ACC112 (cell line): ENCODE measurements around the gene TMEM212.
"Not testable (repeated sequence)": the region's sequence is repeated elsewhere in the genome, so short reads cannot be mapped to it uniquely, and the experiment has no call there.

Experiments used
- H2AFZ ChIP-seq: fragments of 200-600 bp; sonication (generic); one replicate; pipeline ENCODE4 v1.6.0; 2017; ENCODE audit warnings: antibody characterized with exemption, low read length; ENCODE audit not compliant: unreplicated experiment
- H3K27ac ChIP-seq: fragments of 200-600 bp; sonication (generic); 2 replicates; pipeline ENCODE4 v1.5.1; 2014; ENCODE audit warnings: low read depth, mild to moderate bottlenecking, antibody characterized with exemption, low read length, moderate library complexity
- H3K27me3 ChIP-seq: fragments of 200-600 bp; sonication (generic); 2 replicates; pipeline ENCODE4 v1.6.1; 2014; ENCODE audit warnings: mild to moderate bottlenecking, antibody characterized with exemption, low read length, moderate library complexity, mixed read lengths; ENCODE audit not compliant: insufficient read depth
- H3K36me3 ChIP-seq: fragments of 200-600 bp; sonication (generic); 2 replicates; pipeline ENCODE4 v1.6.1; 2016; ENCODE audit warnings: mild to moderate bottlenecking, antibody characterized with exemption, low read length, moderate library complexity, mixed read lengths; ENCODE audit not compliant: insufficient read depth
- H3K4me1 ChIP-seq: fragments of 200-600 bp; sonication (generic); one replicate; pipeline ENCODE4 v1.6.1; 2016; ENCODE audit warnings: low read length, mixed read lengths; ENCODE audit not compliant: insufficient read depth, unreplicated experiment, control insufficient read depth
- H3K4me3 ChIP-seq: fragments of 200-600 bp; sonication (generic); 2 replicates; pipeline ENCODE4 v1.5.1; 2014; ENCODE audit warnings: mild to moderate bottlenecking, low read depth, low read length
- H3K79me2 ChIP-seq: fragments of 200-600 bp; sonication (generic); one replicate; pipeline ENCODE4 v1.6.0; 2016; ENCODE audit warnings: low read length; ENCODE audit not compliant: control insufficient read depth, unreplicated experiment, insufficient read depth

TMEM212 gene

GRCh38 chr3:171890398-171890797, 47.2 kb downstream of the TMEM212 start:
- Histone ChIP-seq H3K79me2 (no peaks in the 10 kb centered on the region), H2AFZ (no peak overlapping the region)

DNA sequence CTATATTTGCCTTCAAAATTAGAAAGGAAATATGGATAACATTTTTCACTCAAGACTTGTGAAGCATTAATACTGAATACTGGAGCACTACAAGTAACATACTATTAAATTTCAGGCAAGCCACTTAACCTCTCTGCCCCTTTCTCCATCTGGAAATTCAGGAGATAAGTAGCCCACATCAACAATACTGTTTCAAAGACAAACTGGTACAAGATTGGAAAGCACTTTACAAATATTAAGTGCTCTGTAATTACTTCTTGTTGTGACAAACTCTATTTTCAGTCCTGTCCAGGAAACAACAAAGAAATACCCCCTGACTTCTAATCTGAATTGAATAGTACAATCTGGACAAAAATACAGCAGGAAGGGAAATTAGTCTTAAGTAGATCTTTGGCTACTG, 49.3 kb downstream of the TMEM212 start:
- Histone ChIP-seq H3K4me1 (no peaks in the 10 kb centered on the region), H3K4me3 (no peak overlapping the region), H2AFZ (no peak overlapping the region), H3K79me2 (no peaks in the 10 kb centered on the region), H3K27me3 (no peaks in the 10 kb centered on the region), H3K27ac (no peak overlapping the region), H3K36me3 (no peaks in the 10 kb centered on the region)

More at GRCh38 chr3:171890398-171890797, 47.2 kb downstream of the TMEM212 start:
- H3K27me3 ChIP-seq, result no peaks in the 10 kb centered on the region
- H3K4me1 ChIP-seq, result no peaks in the 10 kb centered on the region
- no peaks in the 10 kb centered on the region for H3K36me3 ChIP-seq
- no peak overlapping the region for H3K4me3 ChIP-seq
- H3K27ac ChIP-seq, result no peak overlapping the region

- H3K4me3 ChIP-seq, result no peak overlapping the region
- no peaks in the 10 kb centered on the region for H3K4me1 ChIP-seq
- no peaks in the 10 kb centered on the region for H3K27me3 ChIP-seq
- no peak overlapping the region for H3K27ac ChIP-seq
- no peak overlapping the region for H2AFZ ChIP-seq
- H3K36me3 ChIP-seq, result no peaks in the 10 kb centered on the region
- H3K79me2 ChIP-seq, result no peaks in the 10 kb centered on the region
Measured at GRCh38 chr3:171895291-171895690, 52.1 kb downstream of the TMEM212 start.

DNA sequence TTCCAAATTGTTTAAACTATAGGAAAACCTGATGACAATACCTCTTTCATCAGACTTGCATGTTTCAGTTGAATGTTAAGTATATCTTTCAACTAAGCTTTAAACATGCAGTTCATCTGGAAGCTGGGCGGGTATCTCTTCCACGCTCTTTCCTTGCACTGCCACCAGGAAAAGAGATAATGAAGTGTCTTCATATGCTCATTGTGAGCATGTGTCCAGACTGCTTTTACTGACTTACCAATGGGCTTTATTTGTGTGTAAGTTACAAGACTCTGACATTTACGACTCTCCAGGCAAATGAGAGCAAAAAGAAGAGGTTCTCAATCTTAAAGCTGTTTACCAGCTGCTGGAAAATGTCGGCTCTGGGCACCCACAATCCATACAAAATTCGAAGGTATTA, 52.8 kb downstream of the TMEM212 start:
- H3K79me2 ChIP-seq, result no peaks in the 10 kb centered on the region
- H3K27ac ChIP-seq, result no peak overlapping the region
- H3K27me3 ChIP-seq, result no peaks in the 10 kb centered on the region
- no peak overlapping the region for H3K4me3 ChIP-seq
- H2AFZ ChIP-seq, result no peak overlapping the region
- H3K36me3 ChIP-seq, result no peaks in the 10 kb centered on the region
- no peaks in the 10 kb centered on the region for H3K4me1 ChIP-seq

GRCh38 chr3:171896316-171896715, 53.2 kb downstream of the TMEM212 start:
- no peaks in the 10 kb centered on the region for H3K36me3 ChIP-seq
- H3K4me3 ChIP-seq, result no peak overlapping the region
- H3K27ac ChIP-seq, result no peak overlapping the region
- H3K27me3 ChIP-seq, result no peaks in the 10 kb centered on the region
- no peaks in the 10 kb centered on the region for H3K79me2 ChIP-seq
- no peaks in the 10 kb centered on the region for H3K4me1 ChIP-seq
- H2AFZ ChIP-seq, result no peak overlapping the region

- Histone ChIP-seq H3K79me2 (no peaks in the 10 kb centered on the region), H2AFZ (no peak overlapping the region), H3K4me3 (no peak overlapping the region), H3K27ac (no peak overlapping the region), H3K27me3 (no peaks in the 10 kb centered on the region), H3K36me3 (no peaks in the 10 kb centered on the region), H3K4me1 (no peaks in the 10 kb centered on the region)
Measured at GRCh38 chr3:171898192-171898591, 55.0 kb downstream of the TMEM212 start.

DNA sequence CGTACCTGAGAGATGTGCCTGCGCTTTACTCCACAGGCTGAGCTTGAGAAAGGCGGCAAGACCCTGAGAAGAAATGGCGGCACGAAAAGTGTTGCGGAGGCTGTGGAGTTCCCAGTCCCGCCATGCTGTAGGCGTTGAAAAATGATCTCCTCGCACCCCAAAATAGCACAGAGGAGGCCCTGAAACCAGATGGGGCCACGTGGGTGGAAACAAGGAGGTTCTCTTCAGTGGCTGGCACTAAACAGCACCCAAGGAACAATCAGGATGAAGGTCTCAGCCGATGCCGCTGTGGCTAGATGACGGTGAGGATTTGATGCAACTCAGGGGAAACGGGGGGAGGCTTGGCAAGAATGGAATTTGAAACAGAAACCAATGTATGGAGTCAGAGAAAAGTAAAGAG, 57.3 kb downstream of the TMEM212 start:
- H3K27ac ChIP-seq, result no peak overlapping the region
- no peaks in the 10 kb centered on the region for H3K27me3 ChIP-seq
- H3K4me1 ChIP-seq, result no peaks in the 10 kb centered on the region
- no peak overlapping the region for H2AFZ ChIP-seq
- no peak overlapping the region for H3K4me3 ChIP-seq
- H3K79me2 ChIP-seq, result no peaks in the 10 kb centered on the region
- no peaks in the 10 kb centered on the region for H3K36me3 ChIP-seq

DNA sequence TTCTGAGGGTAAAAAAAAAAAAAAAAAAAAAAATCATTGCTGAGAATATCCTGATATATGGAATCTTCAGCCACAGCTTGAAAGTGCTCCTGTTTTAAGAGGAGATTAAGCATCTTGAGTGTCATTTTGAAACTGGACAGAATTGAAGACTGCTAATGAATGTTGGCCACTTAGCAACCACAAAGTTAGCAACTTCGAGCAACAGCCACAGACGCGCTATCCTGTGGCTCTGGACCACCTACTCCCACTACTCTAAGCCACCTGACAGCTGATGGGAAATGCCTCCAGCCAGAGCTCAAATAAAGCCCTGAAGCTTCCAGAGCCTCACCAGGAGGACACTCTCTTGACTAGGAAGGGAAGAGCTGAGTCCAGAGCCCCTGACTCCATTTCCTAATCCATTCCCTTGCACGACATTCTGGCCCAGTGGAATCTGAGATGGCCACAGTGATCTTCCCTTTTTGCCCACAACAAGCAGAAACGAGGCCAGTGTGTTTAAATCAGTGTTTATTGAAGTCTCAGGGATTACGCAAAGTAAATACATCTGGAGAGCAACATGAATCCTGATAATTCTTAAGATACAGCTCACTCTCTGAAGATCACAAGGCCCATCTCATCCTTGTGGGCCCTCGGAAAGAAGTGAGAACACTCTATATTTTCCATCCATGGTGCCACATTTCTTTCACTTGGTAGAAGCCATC, 58.6 kb downstream of the TMEM212 start:
- Histone ChIP-seq H3K4me1 (no peaks in the 10 kb centered on the region), H3K4me3 (no peak overlapping the region), H2AFZ (no peak overlapping the region), H3K27ac (no peak overlapping the region), H3K36me3 (no peaks in the 10 kb centered on the region), H3K79me2 (no peaks in the 10 kb centered on the region), H3K27me3 (no peaks in the 10 kb centered on the region)

- Histone ChIP-seq H3K27me3 (no peaks in the 10 kb centered on the region), H3K36me3 (no peaks in the 10 kb centered on the region), H3K27ac (no peak overlapping the region), H2AFZ (no peak overlapping the region), H3K79me2 (no peaks in the 10 kb centered on the region), H3K4me1 (no peaks in the 10 kb centered on the region), H3K4me3 (no peak overlapping the region)
Measured at GRCh38 chr3:171904829-171905228, 61.7 kb downstream of the TMEM212 start.

- H3K27ac ChIP-seq, H3K79me2 ChIP-seq, H3K27me3 ChIP-seq, H3K4me3 ChIP-seq, H3K36me3 ChIP-seq, H3K4me1 ChIP-seq, H2AFZ ChIP-seq: not testable (repeated sequence)
Measured at GRCh38 chr3:171906503-171906902, 63.4 kb downstream of the TMEM212 start.

GRCh38 chr3:171906951-171907676, 64.0 kb downstream of the TMEM212 start:
- no peaks in the 10 kb centered on the region for H3K79me2 ChIP-seq
- no peak overlapping the region for H3K27ac ChIP-seq
- H3K4me1 ChIP-seq, result no peaks in the 10 kb centered on the region
- no peaks in the 10 kb centered on the region for H3K27me3 ChIP-seq
- no peak overlapping the region for H3K4me3 ChIP-seq
- no peak overlapping the region for H2AFZ ChIP-seq
- H3K36me3 ChIP-seq, result no peaks in the 10 kb centered on the region
